Measurements from ENCODE around the gene HOXC11.

- TF ChIP-seq CTCF (IDR thresholded peaks at IDR 0.05) (no peak), POLR2A (IDR thresholded peaks at IDR 0.05) (no peak)
Observed at GRCh38 chr12:53999559-54000115, 26.7 kb downstream of the HOXC11 start.

All from esophagus squamous epithelium (tissue), 4 donors.